Motor neuron (in vitro differentiated cells): Measurements from ENCODE around the gene KIF20A. TPM values are rescaled to one million over a fixed set of nuclear protein-coding genes. Genes with fewer than 3 reads are reported as not detected.
A peak's percentile ranks its signal among the peaks of the same experiment; 100 is the strongest.

ENCODE experiments used
- ATAC-seq, 8 experiments: fragments of 200-7000 bp; cut with Tn5 transposase; replicated peaks in 6 of 8; 2 replicates each; pipeline ENCODE4 v1.8.0; 2021; ENCODE audit warnings: mild to moderate bottlenecking in 8 of 8, moderate library complexity in 8 of 8
- H3K27ac ChIP-seq, 2 donors: fragments of 250-450 bp; sonication (Bioruptor Pico); 2 replicates each; pipeline ENCODE4 v1.9.0; 2021; ENCODE audit warnings: antibody characterized with exemption in 2 of 2, mild to moderate bottlenecking in 2 of 2, moderate library complexity in 1 of 2
- H3K4me1 ChIP-seq, 2 donors: fragments of 250-450 bp; sonication (Bioruptor Pico); replicated peaks in 1 of 2; 2 replicates each; pipeline ENCODE4 v1.6.1; 2021; ENCODE audit warnings: antibody characterized with exemption in 2 of 2, mild to moderate bottlenecking in 2 of 2, moderate library complexity in 1 of 2
- H3K4me3 ChIP-seq, 5 donors: fragments of 250-450 bp; sonication (Bioruptor Pico); 2 replicates each; pipeline ENCODE4 v1.9.0; 2021; ENCODE audit warnings: antibody characterized with exemption in 5 of 5, mild to moderate bottlenecking in 5 of 5, moderate library complexity in 4 of 5
- WGBS, 10 experiments: fragments of 450-650 bp; shearing (Covaris generic); methylation state at CpG; one replicate each; pipeline ENCODE4 v1.0.0; 2022; 5-methylcytosine and 5-hydroxymethylcytosine counted together
- in situ Hi-C, 9 experiments: fragments of 400-800 bp; cut with MboI; loops; one replicate each; pipeline ENCODE4 v1.15.0; 2021; ENCODE audit warnings: low sequenced_read_pairs in 9 of 9, low pct_unique_long_range_greater_than_20kb in 2 of 9; ENCODE audit not compliant: unreplicated experiment in 9 of 9
- total RNA-seq, 8 experiments: library from RNA; unstranded; fragments of 300-600 nt; gene quantifications; 2 replicates each; pipeline versions ENCODE4 v1.2.3 to v1.2.4, GENCODE V29; 2022

Gene KIF20A
- total RNA-seq, 8 experiments from 2014 or later = 0.46 to 44.4 (median 2.3) TPM

DNA sequence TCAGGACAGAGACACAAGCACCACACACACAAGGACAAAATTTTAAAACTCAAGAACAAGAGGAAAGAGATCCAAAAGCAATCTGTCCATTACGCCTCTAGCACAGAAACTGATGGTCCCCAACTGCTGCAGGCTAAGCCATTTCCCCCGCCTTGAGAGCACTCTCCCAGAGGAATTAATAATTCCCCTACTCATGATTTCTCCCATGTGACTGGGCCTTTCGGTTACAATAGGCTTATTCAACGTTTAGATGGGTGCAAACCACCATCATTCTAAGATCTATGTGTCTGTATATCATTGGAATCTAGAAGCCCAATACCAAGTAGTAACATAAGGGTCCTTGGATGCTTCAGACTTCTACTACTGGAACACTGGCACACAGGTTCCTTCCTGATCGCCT lies 19.2 kb upstream of the KIF20A start:
- Histone ChIP-seq H3K27ac (no peak overlapping the region), H3K4me3 (no peak overlapping the region), H3K4me1 (no peaks in the 10 kb centered on the region)
- in situ Hi-C loops = no loop called here
- no peak for ATAC-seq
- WGBS, 10 experiments = 83 to 100% (median 100%) methylated on average over 1 to 5 of the region's 5 CpGs; no CpG with 5 or more reads in 1 of the 10 experiments

- no peak for ATAC-seq
- H3K4me1 ChIP-seq = no peaks in the 10 kb centered on the region
- H3K4me3 ChIP-seq = no peak overlapping the region
- in situ Hi-C loops = no loop called here
- no peak overlapping the region for H3K27ac ChIP-seq
- 81 to 100% (median 100%) methylated on average over 2 to 4 of the region's 4 CpGs; no CpG with 5 or more reads in 1 of the 10 experiments for WGBS, 10 experiments
Measured at GRCh38 chr5:138160706-138161105, 18.2 kb upstream of the KIF20A start.

DNA sequence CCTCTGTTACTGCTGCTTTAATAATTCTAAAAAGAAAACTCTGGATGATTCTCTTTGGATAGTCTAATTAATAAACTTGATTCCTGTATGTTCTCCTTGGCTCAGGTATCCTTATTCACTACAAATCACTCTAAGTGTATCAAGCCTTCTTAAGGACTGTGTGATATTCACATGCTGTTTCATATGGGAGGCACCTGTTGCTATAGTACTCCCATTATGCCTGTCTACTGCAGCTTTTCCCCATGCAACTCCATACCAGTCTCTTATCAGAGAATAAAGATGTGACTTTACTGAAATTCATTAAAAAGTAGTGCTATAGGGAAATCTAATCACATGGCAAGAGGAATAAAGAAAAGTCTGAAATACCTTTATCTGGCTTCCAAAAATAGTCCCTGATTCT lies 15.2 kb upstream of the KIF20A start:
- in situ Hi-C loops = no loop called here
- no peak overlapping the region for H3K4me3 ChIP-seq
- no peak overlapping the region for H3K27ac ChIP-seq
- ATAC-seq = no peak
- no peaks in the 10 kb centered on the region for H3K4me1 ChIP-seq

GRCh38 chr5:138169124-138169523 lies 9.8 kb upstream of the KIF20A start:
- ATAC-seq = no peak
- no peak overlapping the region for H3K27ac ChIP-seq
- no peaks in the 10 kb centered on the region for H3K4me1 ChIP-seq
- in situ Hi-C loops = no loop called here
- H3K4me3 ChIP-seq = no peak overlapping the region
- 80 to 100% (median 98%) methylated on average over 1 to 5 of the region's 5 CpGs; no CpG with 5 or more reads in 1 of the 10 experiments for WGBS, 10 experiments

GRCh38 chr5:138170299-138170698 lies 8.6 kb upstream of the KIF20A start:
- no peak overlapping the region for H3K27ac ChIP-seq
- ATAC-seq = no peak
- in situ Hi-C loops = no loop called here
- no peak overlapping the region for H3K4me3 ChIP-seq
- H3K4me1 ChIP-seq = no peaks in the 10 kb centered on the region

- Histone ChIP-seq H3K4me3 (peak overlapping the region; percentile 54 to 79 (median 66)), H3K27ac (peak overlapping the region; percentile 82 to 94), H3K4me1 (peaks cover 5 to 6% of the 10 kb centered on the region in 2 donors)
- 0 to 2% (median 0%) methylated on average over 2 to 13 of the region's 16 CpGs for WGBS, 10 experiments
- in situ Hi-C loops = no loop called here
- peak in 5 of 8 experiments; percentile 2 to 18 (median 13) for ATAC-seq
Measured at GRCh38 chr5:138177941-138178515, 884 bp upstream of the KIF20A start.

- no peak for ATAC-seq
- Histone ChIP-seq H3K4me3 (peak overlapping the region; percentile 54 to 79 (median 66)), H3K4me1 (peaks cover 5 to 6% of the 10 kb centered on the region in 2 donors), H3K27ac (peak overlapping the region in 1 of 2 donors; percentile 94)
- WGBS, 10 experiments = 0 to 3% (median 0%) methylated on average over 1 to 16 of the region's 23 CpGs
- in situ Hi-C loops = no loop called here
Measured at GRCh38 chr5:138179277-138179857, 455 bp downstream of the KIF20A start.

DNA sequence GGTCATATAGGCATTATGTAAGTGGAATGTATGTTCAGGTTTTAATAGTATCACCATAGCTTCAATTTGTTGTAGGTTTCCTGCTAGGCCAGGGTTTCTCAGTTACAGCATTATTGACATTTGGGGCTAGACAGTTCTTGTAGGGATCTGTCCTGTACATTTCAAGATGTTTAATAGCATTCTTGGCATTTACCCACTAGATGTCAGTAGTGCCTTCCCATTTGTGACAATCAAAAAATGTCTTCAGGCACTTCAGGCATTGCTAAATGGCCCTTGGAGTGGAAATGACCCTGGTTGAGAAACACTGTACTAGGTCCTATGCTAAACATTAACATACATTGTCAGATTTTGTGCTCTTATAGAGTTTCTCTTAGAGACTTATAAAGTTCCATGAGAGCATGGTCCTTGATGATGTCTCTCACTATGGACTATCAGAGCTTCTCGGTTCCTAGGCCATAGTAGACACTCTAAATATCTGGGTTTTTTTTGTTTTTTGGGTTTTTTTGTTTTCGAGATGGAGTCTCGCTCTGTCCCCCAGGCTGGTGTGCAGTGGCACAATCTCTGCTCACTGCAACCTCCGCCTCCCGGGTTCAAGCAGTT lies 1.4 kb downstream of the KIF20A start:
- peak in 3 of 8 experiments; percentile 3 to 27 (median 6) for ATAC-seq
- Histone ChIP-seq H3K27ac (no peak overlapping the region), H3K4me3 (peak overlapping the region in 1 of 5 donors; percentile 79), H3K4me1 (peaks cover 5 to 6% of the 10 kb centered on the region in 2 donors)
- in situ Hi-C loops = no loop called here
- WGBS, 10 experiments = 0 to 100% (median 0%) methylated on average over 1 to 4 of the region's 5 CpGs; no CpG with 5 or more reads in 2 of the 10 experiments

DNA sequence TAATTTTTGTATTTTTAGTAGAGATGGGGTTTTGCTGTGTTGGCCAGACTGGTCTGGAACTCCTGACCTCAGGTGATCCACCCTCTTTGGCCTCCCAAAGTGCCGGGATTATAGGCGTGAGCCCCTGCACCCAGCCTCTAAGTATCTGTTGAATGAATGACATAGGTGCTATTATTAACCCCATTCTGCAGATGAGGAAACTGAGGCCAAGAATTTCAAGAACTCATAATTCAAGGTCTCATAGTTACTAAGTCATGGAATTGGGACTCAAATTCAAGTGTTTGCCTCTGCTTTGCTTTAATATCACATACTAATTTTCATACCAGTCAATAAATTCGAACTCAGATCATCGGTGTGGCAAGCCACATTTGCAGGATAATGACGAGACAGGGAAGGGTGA lies 1.9 kb downstream of the KIF20A start:
- in situ Hi-C loops = no loop called here
- no peak overlapping the region for H3K4me3 ChIP-seq
- peaks cover 5 to 6% of the 10 kb centered on the region in 2 donors for H3K4me1 ChIP-seq
- no peak for ATAC-seq
- whole genome bisulfite sequencing, 10 experiments = 60 to 100% (median 94%) methylated on average over 1 to 3 of the region's 5 CpGs; no CpG with 5 or more reads in 4 of the 10 experiments
- no peak overlapping the region for H3K27ac ChIP-seq

DNA sequence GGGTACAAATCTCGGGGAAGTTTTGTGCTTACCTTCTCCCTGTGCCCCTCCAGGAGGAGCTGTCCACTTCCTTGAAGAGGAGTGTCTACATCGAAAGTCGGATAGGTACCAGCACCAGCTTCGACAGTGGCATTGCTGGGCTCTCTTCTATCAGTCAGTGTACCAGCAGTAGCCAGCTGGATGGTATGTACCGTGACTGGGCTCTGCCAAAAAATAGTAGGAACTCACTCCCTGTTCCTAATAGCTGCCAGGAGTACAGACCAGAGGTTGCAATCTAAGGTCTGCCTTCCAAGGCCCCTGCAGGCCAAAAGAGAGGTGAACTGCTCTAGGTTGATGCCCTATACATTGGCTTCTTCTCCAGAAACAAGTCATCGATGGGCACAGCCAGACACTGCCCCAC lies 3.9 kb downstream of the KIF20A start:
- no peak for ATAC-seq
- H3K4me1 ChIP-seq = no peaks in the 10 kb centered on the region
- WGBS, 10 experiments = 71 to 100% (median 96%) methylated on average over 1 to 4 of the region's 6 CpGs; no CpG with 5 or more reads in 1 of the 10 experiments
- in situ Hi-C loops = no loop called here
- H3K27ac ChIP-seq = no peak overlapping the region
- no peak overlapping the region for H3K4me3 ChIP-seq

GRCh38 chr5:138186002-138186447 lies 7.1 kb downstream of the KIF20A start:
- Histone ChIP-seq H3K4me1 (no peaks in the 10 kb centered on the region), H3K4me3 (no peak overlapping the region), H3K27ac (no peak overlapping the region)
- 86 to 100% (median 100%) methylated on average over 1 to 2 of the region's 2 CpGs; no CpG with 5 or more reads in 3 of the 10 experiments for WGBS, 10 experiments
- ATAC-seq = no peak
- in situ Hi-C loops = no loop called here

GRCh38 chr5:138188626-138189025 lies 9.7 kb downstream of the KIF20A start:
- no peak for ATAC-seq
- no peaks in the 10 kb centered on the region for H3K4me1 ChIP-seq
- H3K4me3 ChIP-seq = no peak overlapping the region
- WGBS, 10 experiments = 70 to 100% (median 88%) methylated on average over 1 to 3 of the region's 3 CpGs; no CpG with 5 or more reads in 2 of the 10 experiments
- no peak overlapping the region for H3K27ac ChIP-seq
- in situ Hi-C loops = no loop called here

DNA sequence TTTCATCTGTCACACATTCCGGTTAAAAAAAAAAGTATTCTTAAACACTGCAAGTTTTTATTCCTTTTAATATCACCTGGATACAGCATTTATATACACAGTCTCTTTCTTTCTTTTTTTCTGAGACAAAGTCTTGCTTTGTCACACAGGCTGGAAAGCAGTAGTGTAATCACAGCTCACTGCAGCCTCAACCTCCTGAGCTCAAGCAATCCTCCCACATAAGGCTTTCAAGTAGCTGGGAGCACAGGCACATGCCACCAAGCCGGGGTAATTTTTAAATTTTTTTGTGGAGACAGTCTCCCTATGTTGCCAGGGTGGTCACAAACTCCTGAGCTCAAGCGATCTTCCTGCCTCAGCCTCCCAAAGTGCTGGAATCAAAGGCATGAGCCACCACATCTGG lies 13.9 kb downstream of the KIF20A start:
- Histone ChIP-seq H3K4me1 (no peaks in the 10 kb centered on the region), H3K27ac (no peak overlapping the region), H3K4me3 (no peak overlapping the region)
- in situ Hi-C loops = no loop called here
- ATAC-seq = no peak
- 84 to 100% (median 100%) methylated on average over 1 to 3 of the region's 3 CpGs for WGBS, 10 experiments
